ENCODE measurements around the gene EXOSC10.
"Not testable (repeated sequence)": the region's sequence is repeated elsewhere in the genome, so short reads cannot be mapped to it uniquely, and the experiment has no call there.

The EXOSC10 gene

DNA sequence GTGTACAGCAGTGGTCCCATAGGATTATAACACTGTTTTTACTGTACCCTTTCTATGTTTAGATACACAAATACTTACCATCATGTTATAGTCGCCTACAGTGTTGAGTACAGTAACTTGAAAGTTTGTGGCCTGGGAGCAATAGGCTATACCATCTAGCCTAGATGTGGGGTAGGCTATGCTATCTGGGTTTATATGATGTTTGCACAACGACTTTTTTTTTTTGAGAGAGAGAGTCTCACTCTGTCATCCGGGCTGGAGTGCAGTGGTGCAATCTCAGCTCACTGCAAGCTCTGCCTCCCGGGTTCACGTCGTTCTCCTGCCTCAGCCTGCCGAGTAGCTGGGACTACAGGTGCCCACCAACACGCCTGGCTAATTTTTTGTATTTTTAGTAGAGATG is 80.3 kb downstream of the EXOSC10 start:
- DNase-seq (ENCODE audit: low read depth in 3 of 3, low spot score in 1 of 3): not testable (repeated sequence)
